Ovary (tissue), 9 donors: ENCODE measurements around the gene NUTM2B. TPM values are rescaled to one million over a fixed set of nuclear protein-coding genes. Genes with fewer than 3 reads are reported as not detected.
"Not testable (repeated sequence)": the region's sequence is repeated elsewhere in the genome, so short reads cannot be mapped to it uniquely, and the experiment has no call there.

ENCODE experiments used
- DNase-seq, 5 donors: peaks; one replicate each; pipeline ENCODE4 v3.0.0-alpha.2; 2019 to 2020
- H3K27ac ChIP-seq, 2 donors: fragments of 200-600 bp; one replicate each; pipeline versions ENCODE4 v1.5.1 to v1.8.0; 2019 to 2022
- H3K27me3 ChIP-seq: fragments of 200-600 bp; one replicate; pipeline ENCODE4 v1.8.0; 2022
- H3K36me3 ChIP-seq: fragments of 200-600 bp; sonication (generic); one replicate; pipeline ENCODE4 v1.5.1; 2019
- H3K4me1 ChIP-seq: one replicate; pipeline ENCODE4 v1.8.1; 2013; ENCODE audit warnings: mild to moderate bottlenecking, moderate library complexity; ENCODE audit not compliant: insufficient read depth
- H3K4me3 ChIP-seq: fragments of 200-600 bp; sonication (generic); one replicate; pipeline ENCODE4 v1.5.1; 2017
- H3K9me3 ChIP-seq, 2 donors: fragments of 200-600 bp in 1 of 2; sonication (generic) in 1 of 2; one replicate each; pipeline versions ENCODE4 v1.5.1 to v1.8.1; 2013 to 2019; ENCODE audit warnings: mild to moderate bottlenecking in 1 of 2, moderate library complexity in 1 of 2
- WGBS, 3 donors: extraction: QIAGEN DNeasy Blood & Tissue Kit in 1 of 3; methylation state at CpG; one replicate each; pipeline versions ENCODE4 v1.1.5 to v1.1.7; 2013 to 2017; 5-methylcytosine and 5-hydroxymethylcytosine counted together
- intact Hi-C, 4 donors: fragments of 100-400 bp; cut with DNase I; formaldehyde crosslinking; loops; one replicate each; pipeline versions ENCODE4 v1.11.0 to v1.15.1; 2022 to 2023
- polyA plus RNA-seq, 2 donors: library from polyadenylated mRNA; stranded (reverse); fragments of 200-250 nt in 1 of 2; fragments of 350-450 nt in 1 of 2; fragmentation: Illumina TruSeq in 1 of 2; extraction: RNeasy Lipid Tissue Mini Kit (QIAGEN cat#74804) in 1 of 2; gene quantifications; one replicate each; pipeline ENCODE4 v1.2.3, GENCODE V29; 2013 to 2014
- total RNA-seq, 7 donors: library from RNA; depleted of rRNA in 2 of 7; stranded (reverse); fragments of >200 nt in 2 of 7; fragmentation: NEBNext Ultra II Directional in 3 of 7; extraction: Animal tissue kit (Norgen Biotek cat#: 25700) in 3 of 7; gene quantifications; one replicate each; pipeline versions ENCODE4 v1.1.0 to v1.2.4, GENCODE V29; 2016 to 2023
- donor health status: DM: no; HTN: no; CAD: no; lungs with moderate emphysema.
- donor health status: DM: no; HTN: no; CAD: no.
- donor health status: Bipolar disorder and iron deficiency.
- donor health status: DM: yes; HTN: yes; CAD: no.
- donor health status: DM: no; HTN: no; CAD: no.
- donor health status: DM: yes; HTN: yes; CAD: no.

NUTM2B gene
- total and polyA plus RNA-seq, 9 donors = 0.36 to 2.7 (median 1.2) TPM; not detected in 1

GRCh38 chr10:79688798-79689197 is 14.2 kb upstream of the NUTM2B start:
- H3K27ac ChIP-seq, H3K9me3 ChIP-seq, H3K4me3 ChIP-seq, DNase-seq, intact Hi-C loops, H3K4me1 ChIP-seq, H3K36me3 ChIP-seq, H3K27me3 ChIP-seq: not testable (repeated sequence)
- 87 to 94% (median 88%) methylated on average over 4 of the region's 4 CpGs for WGBS, 3 donors

- H3K4me3 ChIP-seq, DNase-seq, H3K27ac ChIP-seq, H3K27me3 ChIP-seq, H3K9me3 ChIP-seq, intact Hi-C loops, H3K4me1 ChIP-seq, H3K36me3 ChIP-seq: not testable (repeated sequence)
- 97 to 100% methylated on average over 1 to 2 of the region's 6 CpGs; no CpG with 5 or more reads in 1 of the 3 donors for WGBS, 3 donors
Measured at GRCh38 chr10:79696596-79696995, 6.4 kb upstream of the NUTM2B start.

DNA sequence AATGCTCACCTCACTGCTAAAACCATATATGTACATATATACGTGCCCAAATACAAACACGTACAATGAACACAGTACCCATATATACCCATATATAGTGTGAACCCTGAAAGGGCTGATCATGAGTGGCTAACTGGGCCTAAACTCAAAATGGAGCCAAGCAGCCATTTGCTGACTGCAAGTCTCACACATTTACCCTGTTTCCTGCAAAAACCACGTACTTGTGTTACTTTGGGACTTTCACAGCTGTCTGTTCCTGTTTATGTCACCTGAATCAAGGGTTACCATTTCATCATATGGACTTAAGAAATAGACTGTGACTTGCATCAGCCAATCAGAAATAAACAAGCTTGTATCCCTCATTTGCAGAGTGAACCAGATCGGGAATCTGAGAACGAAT is 5.9 kb upstream of the NUTM2B start:
- intact Hi-C loops, DNase-seq, H3K36me3 ChIP-seq, H3K4me3 ChIP-seq, H3K27me3 ChIP-seq, H3K27ac ChIP-seq, H3K4me1 ChIP-seq, H3K9me3 ChIP-seq: not testable (repeated sequence)
- 58 to 72% (median 67%) methylated on average over 1 to 3 of the region's 5 CpGs for WGBS, 3 donors

DNA sequence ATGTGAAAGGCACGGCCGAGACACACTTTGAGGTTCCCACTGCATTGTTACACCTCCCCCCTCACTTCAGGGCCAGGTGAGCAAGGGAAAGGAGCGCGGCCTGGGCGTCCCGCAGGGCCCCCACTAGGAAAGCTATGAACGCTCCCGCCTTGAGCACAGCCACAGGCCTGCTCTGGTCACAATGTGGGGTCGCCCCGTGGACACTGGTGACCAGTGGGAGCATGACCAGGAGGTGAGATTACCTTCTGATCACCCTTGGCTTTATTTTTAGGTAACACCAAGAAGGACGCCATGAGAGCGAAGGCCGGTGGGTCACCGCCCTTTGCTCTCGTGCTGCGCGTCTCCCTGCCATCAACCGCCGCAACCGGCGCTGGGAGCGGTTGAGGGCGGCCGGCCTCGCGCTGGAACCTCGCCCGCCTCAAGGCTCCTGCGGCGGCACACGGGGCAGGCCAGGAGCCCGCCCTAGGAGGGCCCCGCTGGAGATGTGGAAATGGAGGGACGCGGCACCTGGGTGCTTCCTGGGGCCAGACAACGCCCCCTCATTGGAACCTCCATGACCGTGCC is 2.6 kb upstream of the NUTM2B start:
- H3K9me3 ChIP-seq, H3K4me3 ChIP-seq, H3K4me1 ChIP-seq, H3K27me3 ChIP-seq, H3K36me3 ChIP-seq, H3K27ac ChIP-seq, intact Hi-C loops, DNase-seq: not testable (repeated sequence)
- 79 to 94% (median 84%) methylated on average over 24 to 32 of the region's 37 CpGs for WGBS, 3 donors

DNA sequence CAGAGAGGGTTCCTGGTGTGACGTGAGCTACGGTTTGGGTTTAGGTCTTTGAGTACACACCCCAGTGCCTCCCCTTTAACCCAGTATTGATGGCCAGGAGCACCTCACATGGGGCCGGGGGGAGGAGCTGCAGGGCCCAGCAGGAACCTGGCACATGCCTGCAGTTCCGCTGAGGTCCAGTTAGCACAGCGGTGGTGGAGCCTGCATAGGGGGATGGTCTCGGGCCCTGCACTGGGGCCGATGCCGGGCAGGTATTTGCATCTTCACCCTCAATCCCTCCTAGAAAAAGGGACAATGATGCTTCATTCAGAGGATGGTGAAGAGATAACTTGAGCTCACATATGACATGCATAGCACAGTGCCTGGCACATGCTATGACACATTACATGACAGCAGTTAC is 4.0 kb downstream of the NUTM2B start:
- intact Hi-C loops, DNase-seq, H3K9me3 ChIP-seq, H3K4me1 ChIP-seq, H3K36me3 ChIP-seq, H3K27ac ChIP-seq, H3K4me3 ChIP-seq, H3K27me3 ChIP-seq: not testable (repeated sequence)
- WGBS, 3 donors = 90% methylated on average over 5 of the region's 8 CpGs; no CpG with 5 or more reads in 2 of the 3 donors

DNA sequence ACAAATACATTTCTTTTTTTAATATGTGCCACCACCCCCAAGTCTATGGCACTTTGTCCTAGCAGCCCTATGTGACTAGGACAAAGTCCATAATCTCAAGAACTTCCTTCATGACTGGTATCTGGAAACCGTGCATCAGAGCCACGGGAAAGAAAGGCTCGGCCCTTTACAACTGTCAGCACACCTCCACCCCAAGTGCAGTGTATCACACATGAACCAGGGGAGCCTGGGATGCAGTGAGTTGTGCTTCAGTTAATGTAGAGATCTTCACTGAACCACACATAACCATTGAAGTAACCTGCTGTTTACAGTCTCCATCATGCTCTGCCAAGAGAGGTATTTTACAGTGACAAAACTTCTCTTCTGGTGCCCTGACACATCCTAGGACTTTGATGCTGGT is 11.9 kb downstream of the NUTM2B start:
- H3K27me3 ChIP-seq, H3K27ac ChIP-seq, DNase-seq, H3K9me3 ChIP-seq, H3K36me3 ChIP-seq, H3K4me1 ChIP-seq, H3K4me3 ChIP-seq, intact Hi-C loops: not testable (repeated sequence)
- whole genome bisulfite sequencing, 3 donors = no CpG with 5 or more reads among the region's 3 CpGs

DNA sequence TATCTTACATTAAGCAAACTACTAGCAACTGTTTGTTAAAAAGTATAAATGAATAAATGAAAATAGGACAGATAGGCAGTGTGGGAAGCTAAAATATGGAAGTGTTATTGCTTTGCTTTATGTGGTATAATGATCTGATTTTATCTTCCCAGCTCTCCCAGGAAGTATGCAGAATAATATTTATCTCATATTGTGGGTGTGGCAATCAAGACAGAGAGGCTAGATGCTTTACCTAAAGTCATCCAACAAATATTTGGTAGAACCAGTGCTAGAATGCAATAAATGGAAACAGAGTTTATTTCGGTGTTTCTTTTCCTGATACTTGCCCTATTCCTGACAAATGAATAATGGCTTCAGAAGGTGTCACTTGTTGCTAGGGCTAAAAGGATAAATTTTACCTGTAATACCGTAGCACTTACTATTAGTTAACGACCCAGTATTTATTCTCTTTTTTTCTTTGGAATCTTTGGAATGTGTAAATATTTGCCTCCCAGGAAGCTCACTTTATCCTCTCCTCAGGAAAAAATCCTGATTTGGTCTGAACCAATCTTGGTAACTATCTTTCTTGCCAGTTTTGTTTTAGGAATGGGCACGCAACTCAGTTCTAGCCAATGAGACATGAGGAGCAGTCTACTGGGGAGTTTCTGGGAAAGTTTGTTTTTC is 14.0 kb downstream of the NUTM2B start:
- intact Hi-C loops, H3K4me3 ChIP-seq, H3K27ac ChIP-seq, H3K9me3 ChIP-seq, H3K36me3 ChIP-seq, H3K4me1 ChIP-seq, DNase-seq, H3K27me3 ChIP-seq: not testable (repeated sequence)
- WGBS, 3 donors = 42% methylated on average over 3 of the region's 4 CpGs; no CpG with 5 or more reads in 2 of the 3 donors

DNA sequence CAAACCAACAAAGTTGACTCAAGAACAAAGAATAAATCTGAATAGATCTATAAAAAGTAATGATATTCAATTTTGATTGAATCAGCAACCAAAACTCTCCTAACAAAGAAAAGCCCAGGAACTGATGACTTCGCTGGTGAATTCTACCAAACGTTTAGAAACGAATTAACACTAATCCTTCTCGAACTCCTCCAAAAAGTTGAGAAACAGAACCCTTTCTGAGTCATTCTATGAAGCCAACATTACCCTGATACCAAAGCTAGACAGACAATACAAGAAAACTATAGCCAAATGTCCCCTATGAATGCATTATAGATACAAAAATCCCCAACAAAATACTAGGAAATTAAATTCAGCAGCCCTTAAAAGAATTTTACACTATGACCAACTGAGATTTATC is 17.0 kb downstream of the NUTM2B start:
- intact Hi-C loops = not testable (repeated sequence)
- 92% methylated on average over 2 of the region's 4 CpGs; no CpG with 5 or more reads in 2 of the 3 donors for WGBS, 3 donors

DNA sequence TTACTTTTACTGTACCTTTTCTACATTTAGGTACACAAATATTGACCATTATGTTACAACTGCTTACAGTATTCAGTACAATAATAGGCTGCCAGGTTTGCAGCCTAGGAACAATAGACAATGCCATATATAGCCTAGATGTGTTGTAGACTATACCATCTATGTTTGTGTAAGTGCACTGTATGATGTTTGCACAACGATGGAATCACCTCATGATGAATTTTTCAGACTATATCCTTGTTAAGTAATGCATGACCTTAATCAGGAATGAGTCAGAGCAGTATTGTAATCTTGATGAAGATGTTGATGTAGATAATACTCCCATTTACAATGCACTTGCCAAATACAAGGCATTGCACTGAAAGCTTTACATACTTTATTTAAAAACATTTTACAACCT is 23.6 kb downstream of the NUTM2B start:
- H3K4me1 ChIP-seq, H3K4me3 ChIP-seq, H3K27ac ChIP-seq, DNase-seq, H3K36me3 ChIP-seq, H3K9me3 ChIP-seq, intact Hi-C loops, H3K27me3 ChIP-seq: not testable (repeated sequence)
- 86% methylated on average over 1 of the region's 1 CpG; no CpG with 5 or more reads in 2 of the 3 donors for WGBS, 3 donors

More for the DNA sequence above, 17.0 kb downstream of the NUTM2B start:
- not testable (repeated sequence) for DNase-seq, H3K9me3 ChIP-seq, H3K27ac ChIP-seq, H3K27me3 ChIP-seq, H3K36me3 ChIP-seq, H3K4me1 ChIP-seq, H3K4me3 ChIP-seq

GRCh38 chr10:79744844-79745243 is 41.8 kb downstream of the NUTM2B start:
- H3K27ac ChIP-seq, H3K27me3 ChIP-seq, H3K4me3 ChIP-seq, H3K36me3 ChIP-seq, intact Hi-C loops, H3K9me3 ChIP-seq, H3K4me1 ChIP-seq, DNase-seq: not testable (repeated sequence)
- WGBS, 3 donors = 87% methylated on average over 7 of the region's 7 CpGs; no CpG with 5 or more reads in 2 of the 3 donors

- intact Hi-C loops, H3K9me3 ChIP-seq, H3K4me1 ChIP-seq, H3K36me3 ChIP-seq, DNase-seq, H3K4me3 ChIP-seq, H3K27me3 ChIP-seq, H3K27ac ChIP-seq: not testable (repeated sequence)
- 100% methylated on average over 2 of the region's 2 CpGs for WGBS, 3 donors
Measured at GRCh38 chr10:79748510-79748909, 45.5 kb downstream of the NUTM2B start.

- H3K4me1 ChIP-seq, H3K27me3 ChIP-seq, intact Hi-C loops, H3K27ac ChIP-seq, H3K4me3 ChIP-seq, DNase-seq, H3K9me3 ChIP-seq, H3K36me3 ChIP-seq: not testable (repeated sequence)
Measured at GRCh38 chr10:79753601-79754000, 50.6 kb downstream of the NUTM2B start.
